KOPT-K1 (cell line): ENCODE results near the gene LYPD3.
A peak's percentile ranks its signal among the peaks of the same experiment; 100 is the strongest.

Experiments
- H3K27ac ChIP-seq: fragments of 200-600 bp; sonication (generic); 2 replicates; pipeline ENCODE4 v1.5.1; 2016; ENCODE audit warnings: antibody characterized with exemption, mild to moderate bottlenecking, low read depth, low read length; ENCODE audit not compliant: poor library complexity, severe bottlenecking
- H3K36me3 ChIP-seq: fragments of 200-600 bp; sonication (generic); 2 replicates; pipeline ENCODE4 v1.5.1; 2017; ENCODE audit warnings: antibody characterized with exemption, mild to moderate bottlenecking, low read length, moderate library complexity; ENCODE audit not compliant: insufficient read depth
- H3K9me3 ChIP-seq: fragments of 200-600 bp; sonication (generic); 2 replicates; pipeline ENCODE4 v1.5.1; 2017; ENCODE audit warnings: antibody characterized with exemption, low read length, mild to moderate bottlenecking; ENCODE audit not compliant: insufficient read depth, poor library complexity, severe bottlenecking

The LYPD3 gene

DNA sequence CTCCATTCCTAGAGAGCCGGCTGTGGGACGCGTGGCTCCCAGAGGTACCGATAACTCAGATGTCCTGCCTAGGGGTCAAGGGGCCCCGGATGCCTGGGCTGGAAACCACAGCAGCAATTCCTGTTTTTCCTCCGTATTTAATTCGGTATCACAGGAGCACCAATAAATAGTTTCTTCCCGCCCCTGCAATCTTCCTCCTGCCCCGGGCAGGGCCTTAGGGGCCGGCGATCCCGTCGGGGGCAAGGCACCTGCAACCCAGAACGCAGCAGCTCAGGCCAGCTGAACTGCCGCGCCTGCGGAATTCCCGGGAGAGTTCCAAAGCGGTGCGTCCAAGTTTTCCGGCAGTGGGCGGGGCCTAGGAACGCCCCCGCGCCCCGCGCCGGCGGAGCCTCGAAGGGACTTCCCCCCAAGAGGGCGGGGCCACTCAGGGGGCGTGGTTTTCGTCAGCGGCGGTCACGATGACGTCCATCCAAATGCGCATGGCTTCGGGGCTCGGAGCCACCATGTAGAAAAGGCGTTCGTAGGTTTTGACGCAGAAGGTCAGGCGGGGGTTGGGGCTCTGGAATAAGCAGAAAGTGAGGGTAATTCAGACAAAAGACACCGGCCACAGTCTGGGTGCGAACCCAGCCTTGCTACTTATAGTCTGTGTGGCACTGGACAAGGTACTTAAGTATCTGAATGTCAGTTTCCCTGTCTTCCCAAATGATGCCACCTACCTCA lies 9.7 kb upstream of the LYPD3 start:
- Histone ChIP-seq H3K27ac (no peak overlapping the region), H3K36me3 (no peaks in the 10 kb centered on the region), H3K9me3 (no peaks in the 10 kb centered on the region)

DNA sequence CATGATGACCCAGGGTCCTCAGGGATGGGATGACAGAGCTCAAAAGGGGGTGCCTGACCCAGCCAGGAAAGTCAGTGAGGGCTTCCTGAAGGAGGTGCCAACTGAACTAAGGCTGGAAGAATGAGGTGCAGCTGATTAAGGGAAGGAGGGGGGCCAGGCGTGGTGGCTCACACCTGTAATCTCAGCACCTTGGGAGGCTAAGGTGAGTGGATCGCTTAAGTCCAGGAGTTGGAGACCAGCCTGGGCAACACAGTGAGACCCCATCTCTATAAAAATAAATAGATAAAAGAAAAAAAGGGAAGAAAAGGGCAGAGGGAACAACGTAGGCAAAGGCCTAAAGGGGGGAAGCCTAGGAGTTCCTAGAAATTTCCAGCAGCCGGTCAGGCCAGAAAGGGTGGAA lies 9.1 kb upstream of the LYPD3 start:
- Histone ChIP-seq H3K27ac (no peak overlapping the region), H3K36me3 (no peaks in the 10 kb centered on the region), H3K9me3 (no peaks in the 10 kb centered on the region)

DNA sequence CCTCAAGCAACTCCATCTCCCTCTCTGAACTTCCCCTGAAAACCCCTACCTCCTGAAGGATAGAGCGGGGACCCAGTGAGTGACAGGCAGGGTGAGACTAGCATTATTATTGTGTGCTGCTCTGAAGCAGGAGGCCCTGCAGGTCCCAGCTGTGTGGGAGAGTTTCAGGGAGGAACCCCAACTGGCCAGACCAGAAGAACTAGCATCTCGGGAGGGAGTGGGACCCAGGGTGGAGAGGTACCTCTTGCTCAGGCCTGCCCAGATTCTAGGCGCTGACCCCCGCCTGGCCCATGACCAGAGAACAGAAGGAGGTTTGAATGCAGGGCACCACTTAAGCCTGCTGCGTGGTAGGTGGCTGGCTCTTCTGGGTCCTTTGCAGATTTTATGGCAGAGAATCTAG lies 5.7 kb upstream of the LYPD3 start:
- Histone ChIP-seq H3K36me3 (no peaks in the 10 kb centered on the region), H3K27ac (no peak overlapping the region), H3K9me3 (no peaks in the 10 kb centered on the region)

DNA sequence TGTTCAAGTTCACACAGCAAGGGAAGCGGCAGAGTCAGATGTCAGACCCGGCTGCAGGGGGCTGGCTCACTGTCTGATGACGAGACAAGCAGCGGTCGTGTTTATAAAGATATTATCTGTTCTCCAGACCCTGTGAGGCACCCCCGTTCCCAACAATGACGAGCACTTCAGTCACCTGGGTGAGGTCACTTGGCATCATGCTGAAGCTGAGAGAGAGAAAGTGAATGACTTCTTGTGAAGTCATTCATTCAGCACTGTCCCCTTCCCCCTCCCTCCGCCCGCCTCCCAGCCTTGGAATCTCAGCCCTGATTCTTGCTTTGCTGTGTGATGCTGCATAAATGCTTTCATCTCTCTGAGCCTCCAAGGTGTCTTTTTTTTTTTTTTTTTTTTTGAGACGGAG lies 4.9 kb upstream of the LYPD3 start:
- no peak overlapping the region for H3K27ac ChIP-seq
- H3K36me3 ChIP-seq, result no peaks in the 10 kb centered on the region
- no peaks in the 10 kb centered on the region for H3K9me3 ChIP-seq

DNA sequence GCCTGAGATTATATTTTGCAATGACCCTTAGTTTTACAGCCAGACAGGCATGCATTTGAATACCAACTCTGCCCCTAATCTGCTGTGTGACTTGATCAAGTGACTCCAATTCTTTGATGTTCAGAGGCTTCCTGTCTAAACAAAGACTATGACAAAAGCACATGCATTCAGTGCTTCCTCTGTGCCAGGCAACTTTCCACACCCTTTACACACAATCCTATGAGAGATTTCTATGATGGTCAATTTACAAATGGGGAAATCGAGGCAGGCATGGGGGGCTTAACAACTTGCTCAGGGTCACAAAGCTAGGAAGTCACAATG lies 3.7 kb upstream of the LYPD3 start:
- H3K36me3 ChIP-seq, result no peaks in the 10 kb centered on the region
- H3K27ac ChIP-seq, result peak overlapping the region; percentile 27
- H3K9me3 ChIP-seq, result no peaks in the 10 kb centered on the region

DNA sequence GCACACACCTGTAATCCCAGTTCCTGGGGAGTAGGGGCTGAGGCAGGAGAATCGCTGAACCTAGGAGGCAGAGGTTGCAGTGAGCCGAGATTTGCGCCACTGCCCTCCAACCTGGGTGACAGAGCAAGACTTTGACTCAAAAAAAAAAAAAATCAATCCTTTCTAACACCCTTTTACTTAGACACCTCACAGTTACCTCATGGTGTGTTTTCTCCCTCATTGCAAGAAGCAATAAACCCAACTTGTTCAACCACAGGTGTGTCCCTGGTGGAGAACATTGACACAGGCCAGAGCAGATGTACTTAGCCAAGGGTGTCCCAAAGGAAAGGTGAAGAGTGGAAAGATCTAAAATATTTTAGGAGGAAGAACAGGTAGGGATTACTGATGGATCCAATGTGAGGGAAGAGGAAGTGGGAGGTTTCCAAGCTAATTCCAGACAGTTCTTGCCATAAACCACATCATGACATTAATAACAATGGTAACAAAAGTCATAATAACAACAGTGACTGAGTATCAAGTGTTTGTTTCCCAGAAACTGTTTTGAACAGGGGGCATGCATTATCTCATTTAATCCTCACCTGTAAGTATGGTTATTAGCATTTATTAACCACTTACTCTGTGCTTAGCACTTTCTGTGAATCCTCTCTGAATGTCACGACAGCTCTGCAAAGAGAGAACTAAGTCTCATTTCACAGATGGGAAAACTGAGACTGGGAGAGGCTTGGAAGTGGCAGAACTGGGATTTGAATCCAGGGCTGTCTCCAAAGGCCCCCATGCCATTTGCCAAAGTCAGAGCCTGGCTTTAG lies 3.1 kb upstream of the LYPD3 start:
- Histone ChIP-seq H3K36me3 (no peaks in the 10 kb centered on the region), H3K27ac (peak overlapping the region; percentile 27), H3K9me3 (no peaks in the 10 kb centered on the region)

DNA sequence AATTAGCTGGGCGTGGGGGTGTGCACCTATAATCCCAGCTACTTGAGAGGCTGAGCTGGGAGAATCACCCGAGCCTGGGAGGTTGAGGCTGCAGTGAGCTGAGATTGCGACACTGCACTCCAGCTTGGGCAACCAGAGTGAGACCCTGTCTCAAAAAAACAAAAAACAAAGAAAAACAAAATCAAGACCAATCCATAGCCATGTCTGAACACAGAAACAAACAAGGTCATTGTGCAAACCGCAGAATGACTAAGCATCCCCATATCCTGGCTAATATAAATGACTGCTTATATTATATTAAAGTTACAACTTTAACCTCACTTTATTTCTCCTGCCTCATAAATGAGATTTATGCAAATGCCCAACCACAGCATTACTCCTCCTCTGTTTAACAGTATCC lies 2.3 kb upstream of the LYPD3 start:
- no peaks in the 10 kb centered on the region for H3K36me3 ChIP-seq
- no peaks in the 10 kb centered on the region for H3K9me3 ChIP-seq
- no peak overlapping the region for H3K27ac ChIP-seq

DNA sequence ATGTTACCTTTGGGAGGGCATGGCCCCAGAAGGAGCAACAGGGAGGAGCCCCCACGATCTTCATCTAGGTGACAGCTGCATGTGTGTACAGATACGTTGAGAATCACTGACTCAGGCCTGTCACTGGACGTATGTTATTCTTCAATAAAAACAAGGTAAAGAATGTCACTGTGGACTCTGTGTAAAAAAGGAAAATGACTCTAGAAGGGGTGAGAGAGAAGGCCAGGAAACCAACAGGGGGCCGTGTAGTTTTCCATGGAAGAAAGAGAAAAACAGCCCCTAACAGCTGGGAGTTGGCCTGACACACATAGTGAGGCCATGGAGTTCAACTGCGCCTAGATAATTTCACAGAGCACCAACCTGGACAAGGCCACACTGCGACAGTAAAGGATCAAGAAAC lies 1.9 kb upstream of the LYPD3 start:
- H3K36me3 ChIP-seq, result no peaks in the 10 kb centered on the region
- H3K9me3 ChIP-seq, result no peaks in the 10 kb centered on the region
- no peak overlapping the region for H3K27ac ChIP-seq

DNA sequence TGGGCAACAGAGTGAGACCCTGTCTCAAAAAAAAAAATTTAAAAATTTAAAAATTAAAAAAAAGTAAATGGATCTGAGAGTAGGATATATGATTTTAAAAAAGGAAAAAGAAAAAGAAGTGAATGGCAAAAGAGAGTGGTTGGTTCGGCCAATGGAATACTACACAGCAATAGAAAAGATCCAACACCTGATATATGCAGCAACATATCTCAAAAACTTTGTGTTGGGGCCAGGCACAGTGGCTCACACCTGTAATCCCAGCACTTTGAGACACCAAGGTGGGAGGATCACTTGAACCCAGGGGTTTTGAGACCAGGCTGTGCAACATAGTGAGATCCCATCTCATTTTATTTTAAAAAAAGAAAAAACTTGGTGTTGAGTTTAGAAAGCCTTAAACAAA lies 1.4 kb upstream of the LYPD3 start:
- Histone ChIP-seq H3K36me3 (no peaks in the 10 kb centered on the region), H3K27ac (no peak overlapping the region), H3K9me3 (no peaks in the 10 kb centered on the region)

DNA sequence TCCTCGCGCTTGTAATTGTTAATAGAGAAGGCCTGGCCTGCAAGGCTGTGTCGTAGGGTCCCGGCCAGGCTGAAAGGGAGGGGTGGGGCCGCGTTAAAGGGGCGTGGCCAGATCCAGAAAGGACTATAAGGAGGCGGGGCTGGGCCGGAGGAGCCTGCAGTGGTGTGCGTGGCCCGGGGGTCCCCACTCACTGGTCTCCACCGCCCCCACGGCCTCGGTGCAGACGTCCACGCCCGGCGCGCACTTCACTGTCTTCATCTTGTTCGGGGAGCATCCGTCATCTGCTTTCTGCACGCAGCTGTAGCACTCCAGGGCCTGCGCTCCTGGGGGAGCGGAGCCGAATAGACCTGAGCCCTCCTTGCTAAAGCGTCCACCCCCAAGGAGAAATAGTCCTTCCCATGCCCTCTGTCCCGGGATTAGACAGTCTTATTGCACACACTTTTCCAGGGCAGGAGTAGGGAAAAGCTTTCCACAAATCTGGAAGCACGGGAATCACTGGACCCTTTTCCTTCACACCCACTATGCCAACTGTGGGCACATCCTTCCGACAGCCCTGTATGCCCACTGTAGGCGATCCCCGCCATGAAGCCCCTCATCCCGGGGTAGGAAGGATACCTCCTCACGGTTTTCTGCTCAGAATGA lies 1.2 kb downstream of the LYPD3 start:
- H3K9me3 ChIP-seq, result no peaks in the 10 kb centered on the region
- H3K27ac ChIP-seq, result peak overlapping the region; percentile 37
- H3K36me3 ChIP-seq, result no peaks in the 10 kb centered on the region

DNA sequence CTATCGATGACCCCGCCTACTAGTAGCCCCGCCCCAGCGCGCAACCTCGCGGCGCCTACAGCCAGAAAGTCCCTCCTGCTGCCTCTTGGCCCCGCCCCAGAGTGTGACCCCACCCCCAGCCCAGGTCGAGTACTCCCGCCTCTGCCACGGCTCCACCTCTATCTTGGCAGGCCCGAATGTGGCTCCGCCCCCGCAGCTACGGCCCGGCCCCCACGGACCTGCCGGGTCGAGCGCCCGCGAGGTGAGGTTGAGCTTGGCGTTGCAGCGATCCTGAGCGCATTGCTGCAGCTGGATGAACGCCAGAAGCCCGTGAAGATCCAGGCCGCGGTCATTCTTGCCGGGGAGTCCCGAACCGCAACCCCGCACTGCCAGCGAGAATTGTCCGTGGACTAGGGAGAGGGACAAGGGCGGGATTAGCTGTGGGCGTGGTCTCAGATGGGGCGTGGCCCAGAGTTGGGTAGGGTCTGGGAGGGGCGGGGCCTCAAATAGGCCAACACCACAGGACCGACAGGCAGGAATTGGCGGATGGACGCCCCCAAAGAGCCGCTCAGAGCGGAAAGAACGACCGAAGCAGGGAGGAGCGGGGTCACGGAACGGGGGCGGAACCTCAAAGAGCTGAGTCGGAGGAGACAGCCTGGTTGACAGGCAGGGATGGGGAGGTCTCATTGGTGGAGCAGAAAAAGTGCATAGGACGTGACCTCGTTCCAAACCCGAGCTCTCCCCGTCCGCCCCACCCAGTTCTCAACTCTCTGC lies 1.9 kb downstream of the LYPD3 start:
- no peaks in the 10 kb centered on the region for H3K36me3 ChIP-seq
- no peaks in the 10 kb centered on the region for H3K9me3 ChIP-seq
- peak overlapping the region; percentile 37 for H3K27ac ChIP-seq

DNA sequence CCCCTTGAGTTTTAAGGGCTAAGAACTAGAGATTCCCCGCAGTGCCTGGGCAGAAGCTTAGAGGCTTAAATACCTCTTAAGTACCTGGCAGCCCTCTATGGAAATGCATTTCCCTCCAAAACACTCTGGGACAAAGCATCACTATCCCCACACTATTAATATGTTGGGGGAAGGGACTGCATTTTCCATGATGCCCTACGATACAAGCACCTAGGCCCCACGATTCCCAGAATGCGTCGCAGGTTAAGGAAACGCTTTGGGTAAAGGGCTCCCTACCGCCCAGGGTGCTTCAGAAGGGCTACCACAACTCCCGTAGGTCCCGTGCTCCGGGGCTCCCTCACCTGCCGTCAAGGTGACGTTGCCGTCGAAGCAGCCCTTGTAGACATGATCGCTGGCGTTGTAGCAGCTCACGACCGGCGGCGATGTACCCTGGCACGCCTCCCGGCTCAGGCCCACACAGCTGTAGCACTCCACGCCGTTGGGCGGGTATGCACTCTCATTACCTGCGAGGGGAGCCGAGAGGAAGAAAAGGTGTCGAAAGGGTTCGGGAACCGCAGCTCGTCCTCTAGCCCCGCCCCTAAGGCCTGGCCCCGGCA lies 2.5 kb downstream of the LYPD3 start:
- no peaks in the 10 kb centered on the region for H3K36me3 ChIP-seq
- no peaks in the 10 kb centered on the region for H3K9me3 ChIP-seq
- no peak overlapping the region for H3K27ac ChIP-seq

DNA sequence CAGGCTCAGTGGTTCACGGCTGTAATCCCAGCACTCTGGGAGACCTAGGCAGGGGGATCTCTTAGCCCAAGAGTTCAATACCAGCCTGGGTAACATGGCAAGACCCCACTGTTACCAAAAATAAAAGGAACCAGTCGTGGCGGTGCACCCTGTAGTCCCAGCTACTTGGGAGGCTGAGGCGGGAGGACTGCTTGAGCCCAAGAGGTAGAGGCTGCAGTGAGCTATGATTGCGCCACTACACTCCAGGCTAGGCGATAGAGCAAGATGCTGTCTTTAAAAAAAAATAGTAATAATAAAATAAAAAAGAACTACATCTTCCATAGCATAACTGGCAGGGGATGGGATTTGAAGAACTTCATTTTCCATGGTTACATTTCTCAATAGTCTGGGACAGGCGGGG lies 3.0 kb downstream of the LYPD3 start:
- no peaks in the 10 kb centered on the region for H3K36me3 ChIP-seq
- H3K9me3 ChIP-seq, result no peaks in the 10 kb centered on the region
- no peak overlapping the region for H3K27ac ChIP-seq

DNA sequence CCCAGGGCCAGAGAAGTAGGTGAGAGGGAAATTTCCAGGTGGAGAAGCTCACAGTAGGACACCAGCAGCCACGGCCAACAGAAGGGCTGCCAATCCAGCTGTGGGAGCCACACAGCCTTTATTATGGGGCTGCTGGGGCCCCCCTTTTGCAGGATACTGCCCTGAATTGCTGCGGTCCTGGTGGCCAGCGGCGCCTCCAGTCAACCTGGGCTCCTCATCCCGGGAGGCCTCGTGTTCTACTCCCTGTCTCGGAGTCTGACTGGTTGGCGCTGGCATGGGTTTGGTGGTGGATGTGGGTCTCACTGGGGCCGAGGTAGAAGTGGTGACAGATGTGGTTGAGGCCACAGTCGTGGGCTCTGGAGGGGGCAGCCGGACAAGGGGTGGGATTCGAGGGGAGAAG lies 4.1 kb downstream of the LYPD3 start:
- Histone ChIP-seq H3K9me3 (no peaks in the 10 kb centered on the region), H3K36me3 (no peaks in the 10 kb centered on the region)

More for the DNA sequence above, 4.1 kb downstream of the LYPD3 start:
- H3K27ac ChIP-seq, result no peak overlapping the region
